GM12874 (cell line): Measurements from ENCODE around the gene CHCHD3.

Source experiments
- TF ChIP-seq, protein P1 (sequence below): IDR thresholded peaks from 2 replicates; pipeline ENCODE4 v1.5.1; 2011; ENCODE audit warnings: low read depth, mild to moderate bottlenecking, control low read depth, low read length, moderate library complexity; ENCODE audit not compliant: insufficient read depth

CHCHD3 gene

DNA sequence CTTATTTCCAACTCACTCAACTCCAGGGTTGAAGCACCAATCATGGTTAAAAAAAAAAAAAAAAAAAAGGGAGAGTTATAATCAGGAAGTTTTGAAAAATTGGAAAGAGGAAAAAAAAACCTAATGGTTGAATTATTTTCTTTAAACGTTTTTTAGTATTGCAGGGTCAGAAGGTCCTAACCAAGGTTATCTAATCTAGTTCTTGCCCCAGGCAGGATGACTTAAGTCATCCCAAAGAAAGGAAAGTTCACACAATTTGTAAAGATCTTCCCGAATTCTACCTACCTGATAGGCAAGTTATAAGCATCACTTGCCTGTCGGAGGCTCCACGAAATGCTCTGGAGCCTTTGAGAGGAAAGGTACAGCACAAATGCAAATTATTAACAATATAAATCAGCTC lies 297.5 kb downstream of the CHCHD3 start:
- TF ChIP-seq, protein P1, sequence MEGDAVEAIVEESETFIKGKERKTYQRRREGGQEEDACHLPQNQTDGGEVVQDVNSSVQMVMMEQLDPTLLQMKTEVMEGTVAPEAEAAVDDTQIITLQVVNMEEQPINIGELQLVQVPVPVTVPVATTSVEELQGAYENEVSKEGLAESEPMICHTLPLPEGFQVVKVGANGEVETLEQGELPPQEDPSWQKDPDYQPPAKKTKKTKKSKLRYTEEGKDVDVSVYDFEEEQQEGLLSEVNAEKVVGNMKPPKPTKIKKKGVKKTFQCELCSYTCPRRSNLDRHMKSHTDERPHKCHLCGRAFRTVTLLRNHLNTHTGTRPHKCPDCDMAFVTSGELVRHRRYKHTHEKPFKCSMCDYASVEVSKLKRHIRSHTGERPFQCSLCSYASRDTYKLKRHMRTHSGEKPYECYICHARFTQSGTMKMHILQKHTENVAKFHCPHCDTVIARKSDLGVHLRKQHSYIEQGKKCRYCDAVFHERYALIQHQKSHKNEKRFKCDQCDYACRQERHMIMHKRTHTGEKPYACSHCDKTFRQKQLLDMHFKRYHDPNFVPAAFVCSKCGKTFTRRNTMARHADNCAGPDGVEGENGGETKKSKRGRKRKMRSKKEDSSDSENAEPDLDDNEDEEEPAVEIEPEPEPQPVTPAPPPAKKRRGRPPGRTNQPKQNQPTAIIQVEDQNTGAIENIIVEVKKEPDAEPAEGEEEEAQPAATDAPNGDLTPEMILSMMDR, result no peak

DNA sequence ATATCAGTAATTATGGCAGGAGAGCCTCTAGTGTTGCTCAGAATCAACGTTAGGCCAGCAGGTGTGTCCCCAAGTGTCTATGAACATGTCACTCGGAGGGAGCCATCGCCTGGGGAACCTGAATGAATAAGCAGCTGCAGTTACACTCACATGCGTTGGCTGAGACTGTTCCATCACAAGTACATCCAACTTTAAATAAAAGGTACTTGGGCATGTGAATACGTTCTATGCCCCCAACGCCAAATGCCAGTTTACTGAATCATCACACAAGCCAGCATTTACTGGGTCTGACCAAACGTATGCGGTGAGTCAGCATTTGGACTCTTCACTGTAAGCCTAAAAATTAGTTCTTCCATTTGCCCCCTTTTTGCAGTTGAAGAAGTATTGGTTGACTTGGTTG lies 298.1 kb downstream of the CHCHD3 start:
- TF ChIP-seq, protein P1, result no peak

DNA sequence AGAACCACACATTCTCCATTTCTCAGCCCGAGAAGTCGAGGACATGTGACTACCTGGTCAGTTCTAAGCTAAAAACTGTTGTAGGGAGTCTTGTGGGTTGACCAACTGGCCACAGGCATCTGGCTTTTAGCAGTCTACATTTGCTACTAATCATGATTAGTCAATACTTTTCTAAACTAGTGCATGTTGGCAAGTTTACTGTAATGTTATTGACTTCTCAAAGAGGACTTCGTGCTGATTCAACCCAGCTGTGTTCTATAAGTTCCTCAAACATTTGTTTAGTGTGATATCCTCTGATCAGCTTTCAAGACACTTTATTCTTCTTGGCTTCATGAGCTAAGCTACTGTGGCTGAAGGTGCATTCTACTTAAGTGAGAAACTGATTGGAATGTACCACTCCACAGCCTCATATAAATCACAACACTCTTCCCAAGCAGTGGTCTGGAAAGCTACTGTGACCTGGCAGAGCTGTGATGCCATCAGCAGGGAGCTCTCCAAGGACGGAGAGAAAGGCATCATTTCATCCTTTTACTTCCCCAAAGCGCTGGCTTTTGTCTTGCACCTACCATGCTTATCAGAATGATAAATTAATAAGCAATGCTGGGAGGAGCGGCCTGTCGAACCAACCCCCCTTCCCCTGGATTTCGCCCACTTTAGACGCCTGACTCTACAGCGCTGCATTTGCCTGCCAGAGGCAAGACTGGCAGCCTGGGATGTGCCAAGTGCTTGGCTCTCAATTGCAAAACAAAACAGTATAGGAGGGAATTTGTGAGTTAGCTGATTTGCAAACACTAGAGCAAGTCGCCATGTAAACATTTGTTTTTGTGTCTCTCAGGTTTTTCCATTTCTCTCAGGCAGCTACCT lies 298.9 kb downstream of the CHCHD3 start:
- TF ChIP-seq, protein P1, result no peak

DNA sequence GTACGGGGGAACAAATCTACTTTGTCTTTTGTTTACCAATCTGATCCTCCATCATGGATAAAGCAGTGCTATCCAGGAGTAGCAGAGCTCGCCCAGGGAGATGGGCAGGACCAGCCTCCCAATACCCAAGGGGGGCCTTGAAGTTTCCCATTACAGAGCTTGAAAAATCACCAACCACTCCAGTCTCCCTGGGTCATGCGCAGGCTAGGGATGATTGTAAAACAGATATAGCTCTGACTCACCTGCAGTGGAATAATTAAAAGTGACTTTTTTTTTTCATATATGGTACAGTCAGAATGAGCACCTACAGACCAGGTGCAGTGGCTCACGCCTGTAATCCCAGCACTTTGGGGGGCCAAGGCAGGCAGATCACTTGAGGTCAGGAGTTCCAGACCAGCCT lies 301.1 kb downstream of the CHCHD3 start:
- TF ChIP-seq, protein P1, result no peak

DNA sequence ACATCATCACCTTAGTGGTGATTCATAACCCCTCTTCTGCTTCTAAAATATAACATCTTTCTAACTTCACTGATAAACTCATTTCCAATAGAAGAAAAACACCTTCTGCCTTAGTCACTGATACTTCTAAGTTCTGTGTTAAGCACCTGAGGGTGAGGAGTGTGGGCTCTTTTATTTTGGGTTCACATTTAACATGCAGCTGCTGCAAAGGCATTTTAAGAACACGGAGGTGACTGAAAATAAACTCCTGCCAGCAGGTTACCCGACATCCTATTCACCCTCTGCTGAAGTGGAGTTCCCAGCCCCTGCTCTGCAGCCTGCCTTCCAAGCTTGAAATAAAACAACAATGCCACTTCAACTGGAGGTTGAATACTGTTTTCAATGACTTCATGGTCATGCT lies 302.7 kb downstream of the CHCHD3 start:
- TF ChIP-seq, protein P1, result no peak

DNA sequence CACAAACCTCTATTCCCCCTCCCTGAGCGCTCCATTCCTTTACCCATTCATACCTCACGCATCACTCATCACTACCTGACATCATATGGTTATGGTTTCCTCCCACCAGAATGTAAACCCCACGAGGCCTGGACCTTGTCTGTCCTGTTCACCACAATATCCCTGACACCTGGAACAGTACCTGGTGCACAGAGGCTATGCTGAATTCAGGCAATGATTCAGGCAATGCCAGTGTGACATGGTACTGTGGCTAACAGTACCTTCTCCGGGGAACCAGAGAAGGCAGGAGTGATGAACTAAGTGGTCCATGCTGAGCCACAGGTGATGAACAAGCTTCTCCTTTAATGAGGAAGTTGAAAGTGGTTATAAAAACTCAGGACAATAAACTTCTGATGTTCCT lies 303.1 kb downstream of the CHCHD3 start:
- TF ChIP-seq, protein P1, result no peak

DNA sequence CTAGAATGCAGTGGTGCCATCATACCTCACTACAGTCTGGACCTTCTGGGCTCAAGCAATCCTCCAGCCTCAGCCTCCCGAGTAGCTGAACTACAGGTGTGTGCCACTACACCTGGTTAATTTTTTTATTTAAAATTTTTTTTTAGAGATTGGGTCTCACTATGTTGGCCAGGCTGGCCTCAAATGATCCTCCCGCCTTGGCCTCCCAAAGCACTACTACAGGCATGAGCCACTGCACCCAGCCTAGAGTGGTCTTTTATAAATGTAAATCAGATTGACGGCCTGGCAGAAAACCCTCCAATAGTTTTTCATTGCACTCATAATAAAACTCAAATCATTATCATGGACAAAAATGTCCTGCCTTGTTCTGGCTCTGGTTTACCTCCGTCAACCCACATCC lies 303.9 kb downstream of the CHCHD3 start:
- TF ChIP-seq, protein P1, result no peak
